GM12874 (cell line): ENCODE data around the gene TIMM22.

ENCODE experiments used
- TF ChIP-seq, protein P1 (sequence below): IDR thresholded peaks from 2 replicates; pipeline ENCODE4 v1.5.1; 2011; ENCODE audit warnings: low read depth, mild to moderate bottlenecking, control low read depth, low read length, moderate library complexity; ENCODE audit not compliant: insufficient read depth

TIMM22 gene

DNA sequence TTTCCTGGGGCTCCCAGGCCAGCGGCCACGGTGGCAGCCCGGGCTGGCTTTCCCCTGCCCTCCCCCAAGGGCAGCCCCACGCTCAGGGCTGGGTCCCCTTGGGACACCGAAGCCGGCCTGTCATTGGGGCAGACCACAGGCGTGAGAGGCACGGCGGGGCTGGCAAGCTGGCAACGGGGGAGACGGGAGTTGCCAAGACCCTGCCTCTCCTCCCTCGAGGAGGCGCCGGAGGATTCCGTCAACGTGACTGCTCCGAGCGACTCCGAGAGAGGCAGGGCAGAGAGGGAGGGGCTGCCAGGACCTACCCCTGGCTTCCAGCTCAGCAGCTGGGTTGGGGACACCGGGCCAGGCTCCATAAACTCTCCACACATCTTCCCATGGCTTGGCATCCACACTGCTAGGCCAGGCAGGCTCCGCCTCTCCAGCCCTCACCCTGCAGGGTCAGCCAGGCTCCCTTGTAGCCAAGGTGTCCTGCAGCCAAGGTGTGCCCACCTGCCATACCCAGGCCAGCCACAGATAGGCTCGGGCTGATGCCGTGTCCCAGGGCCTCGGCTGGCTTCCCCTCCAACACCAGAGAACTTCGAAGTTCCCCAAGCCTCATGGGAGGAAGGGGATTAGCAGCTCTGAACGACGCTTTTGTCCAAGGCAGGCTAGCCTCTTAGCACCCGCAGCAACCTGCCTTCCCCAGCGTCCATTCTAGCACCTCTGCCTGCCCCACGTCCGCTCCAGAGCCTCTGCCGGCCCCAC lies 25.5 kb downstream of the TIMM22 start:
- TF ChIP-seq, protein P1, sequence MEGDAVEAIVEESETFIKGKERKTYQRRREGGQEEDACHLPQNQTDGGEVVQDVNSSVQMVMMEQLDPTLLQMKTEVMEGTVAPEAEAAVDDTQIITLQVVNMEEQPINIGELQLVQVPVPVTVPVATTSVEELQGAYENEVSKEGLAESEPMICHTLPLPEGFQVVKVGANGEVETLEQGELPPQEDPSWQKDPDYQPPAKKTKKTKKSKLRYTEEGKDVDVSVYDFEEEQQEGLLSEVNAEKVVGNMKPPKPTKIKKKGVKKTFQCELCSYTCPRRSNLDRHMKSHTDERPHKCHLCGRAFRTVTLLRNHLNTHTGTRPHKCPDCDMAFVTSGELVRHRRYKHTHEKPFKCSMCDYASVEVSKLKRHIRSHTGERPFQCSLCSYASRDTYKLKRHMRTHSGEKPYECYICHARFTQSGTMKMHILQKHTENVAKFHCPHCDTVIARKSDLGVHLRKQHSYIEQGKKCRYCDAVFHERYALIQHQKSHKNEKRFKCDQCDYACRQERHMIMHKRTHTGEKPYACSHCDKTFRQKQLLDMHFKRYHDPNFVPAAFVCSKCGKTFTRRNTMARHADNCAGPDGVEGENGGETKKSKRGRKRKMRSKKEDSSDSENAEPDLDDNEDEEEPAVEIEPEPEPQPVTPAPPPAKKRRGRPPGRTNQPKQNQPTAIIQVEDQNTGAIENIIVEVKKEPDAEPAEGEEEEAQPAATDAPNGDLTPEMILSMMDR, result no peak

DNA sequence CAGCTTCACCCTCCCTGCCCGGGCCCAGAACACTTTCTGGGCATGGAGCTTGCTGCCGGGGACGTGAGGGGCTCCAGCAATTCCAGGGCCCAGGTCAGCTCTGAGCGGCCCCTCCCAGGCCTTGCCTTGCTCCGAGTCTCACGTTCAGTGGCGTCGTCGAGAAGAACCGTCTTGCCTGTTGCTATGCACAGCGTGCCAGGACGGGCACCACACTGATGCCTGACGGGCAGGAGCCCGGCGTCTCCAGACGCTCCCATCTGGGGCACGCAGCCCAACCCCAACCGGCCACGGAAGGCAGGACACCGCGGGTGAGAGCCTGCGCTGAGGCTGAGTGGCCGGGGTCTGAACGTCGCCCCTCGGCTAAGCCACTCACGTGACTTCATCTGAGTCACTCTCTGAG lies 27.1 kb downstream of the TIMM22 start:
- TF ChIP-seq, protein P1, result no peak

- TF ChIP-seq, protein P1, result no peak
Observed at GRCh38 chr17:1025733-1026598, 29.0 kb downstream of the TIMM22 start.

- TF ChIP-seq, protein P1, result no peak
Observed at GRCh38 chr17:1026599-1026975, 29.7 kb downstream of the TIMM22 start.

- TF ChIP-seq, protein P1, result no peak
Observed at GRCh38 chr17:1027044-1027443, 30.1 kb downstream of the TIMM22 start.

- TF ChIP-seq, protein P1, result no peak
Observed at GRCh38 chr17:1029196-1029921, 32.4 kb downstream of the TIMM22 start.
